Rectal smooth muscle tissue (tissue), 1 donor: ENCODE data around the gene METTL27.
"Not testable (repeated sequence)": the region's sequence is repeated elsewhere in the genome, so short reads cannot be mapped to it uniquely, and the experiment has no call there.

Experiments used
- H3K27ac ChIP-seq: one replicate; pipeline ENCODE4 v1.7.0; 2013; ENCODE audit warnings: low read depth, low read length, inconsistent platforms
- H3K27me3 ChIP-seq: one replicate; pipeline ENCODE4 v1.7.0; 2013; ENCODE audit warnings: low read length; ENCODE audit not compliant: control insufficient read depth, insufficient read depth
- H3K36me3 ChIP-seq: one replicate; pipeline ENCODE4 v1.7.0; 2013; ENCODE audit warnings: low read length; ENCODE audit not compliant: control insufficient read depth, insufficient read depth
- H3K4me1 ChIP-seq: one replicate; pipeline ENCODE4 v1.7.0; 2013; ENCODE audit warnings: low read length; ENCODE audit not compliant: control insufficient read depth, insufficient read depth
- H3K4me3 ChIP-seq: one replicate; pipeline ENCODE4 v1.7.0; 2013; ENCODE audit warnings: low read length
- H3K9ac ChIP-seq: one replicate; pipeline ENCODE4 v1.7.0; 2013; ENCODE audit warnings: low read length

METTL27 gene

DNA sequence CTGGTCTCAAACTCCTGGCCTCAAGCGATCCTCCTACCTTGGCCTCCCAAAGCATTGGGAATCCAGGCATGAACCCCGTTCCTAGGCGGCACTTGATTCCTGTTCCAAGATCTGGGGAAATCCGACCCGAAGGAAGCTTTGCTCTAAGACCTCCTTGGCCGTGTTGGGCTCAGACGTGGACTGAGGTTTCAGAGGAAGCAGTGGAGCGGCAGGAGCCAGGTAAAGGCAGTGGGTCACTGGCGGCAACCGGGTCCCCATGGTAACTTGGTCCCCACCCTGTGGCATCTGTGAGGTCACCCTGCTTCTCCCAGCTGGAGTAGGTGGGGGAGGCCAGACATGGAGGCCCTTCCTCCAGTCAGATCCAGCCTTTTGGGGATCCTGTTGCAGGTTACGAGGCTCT is 18.5 kb upstream of the METTL27 start, which contains the start of gene TMEM270:
Gene TMEM270 (plus strand): TSS at position 301 of the 400 bp plus-strand sequence. CDS start 36 bp downstream, at position 337.
- Histone ChIP-seq H3K27ac (no peak within 1 kb of the TSS), H3K4me3 (no peak within 1 kb of the TSS), H3K27me3 (no peaks in the 10 kb centered on the region), H3K9ac (no peak within 1 kb of the TSS), H3K36me3 (no peaks in the 10 kb centered on the region), H3K4me1 (no peaks in the 10 kb centered on the region)

- Histone ChIP-seq H3K36me3 (no peaks in the 10 kb centered on the region), H3K4me1 (no peaks in the 10 kb centered on the region), H3K4me3 (no peak overlapping the region), H3K27me3 (no peaks in the 10 kb centered on the region), H3K27ac (no peak overlapping the region), H3K9ac (no peak overlapping the region)
Observed at GRCh38 chr7:73858807-73859206, 16.5 kb upstream of the METTL27 start.

DNA sequence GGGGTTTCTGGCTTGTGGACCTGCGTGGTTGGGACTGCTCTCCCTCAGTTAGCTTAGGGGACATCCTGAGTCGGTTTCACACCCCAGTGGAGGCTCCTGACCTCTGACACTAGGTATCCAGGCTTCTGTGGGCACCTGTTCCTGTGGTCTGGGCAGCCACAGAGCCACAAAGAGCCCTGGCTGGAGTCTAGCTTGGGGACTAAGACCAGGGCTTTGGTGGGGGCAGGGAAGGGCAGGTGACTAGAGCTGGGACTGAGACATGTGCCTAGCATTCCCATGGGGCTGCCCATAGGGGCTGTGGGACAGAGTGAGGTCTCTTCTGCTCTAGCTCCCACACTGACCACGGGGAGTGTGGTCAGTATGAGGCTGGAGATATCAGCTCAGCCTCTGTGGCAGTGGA is 14.6 kb upstream of the METTL27 start:
- no peak overlapping the region for H3K4me3 ChIP-seq
- H3K9ac ChIP-seq: no peak overlapping the region
- H3K36me3 ChIP-seq: no peaks in the 10 kb centered on the region
- no peak overlapping the region for H3K27ac ChIP-seq
- no peaks in the 10 kb centered on the region for H3K27me3 ChIP-seq
- no peaks in the 10 kb centered on the region for H3K4me1 ChIP-seq

GRCh38 chr7:73852500-73852899 is 10.2 kb upstream of the METTL27 start:
- H3K9ac ChIP-seq: no peak overlapping the region
- H3K4me1 ChIP-seq: peaks cover 12% of the 10 kb centered on the region
- no peaks in the 10 kb centered on the region for H3K36me3 ChIP-seq
- H3K27me3 ChIP-seq: no peaks in the 10 kb centered on the region
- H3K27ac ChIP-seq: no peak overlapping the region
- H3K4me3 ChIP-seq: no peak overlapping the region

DNA sequence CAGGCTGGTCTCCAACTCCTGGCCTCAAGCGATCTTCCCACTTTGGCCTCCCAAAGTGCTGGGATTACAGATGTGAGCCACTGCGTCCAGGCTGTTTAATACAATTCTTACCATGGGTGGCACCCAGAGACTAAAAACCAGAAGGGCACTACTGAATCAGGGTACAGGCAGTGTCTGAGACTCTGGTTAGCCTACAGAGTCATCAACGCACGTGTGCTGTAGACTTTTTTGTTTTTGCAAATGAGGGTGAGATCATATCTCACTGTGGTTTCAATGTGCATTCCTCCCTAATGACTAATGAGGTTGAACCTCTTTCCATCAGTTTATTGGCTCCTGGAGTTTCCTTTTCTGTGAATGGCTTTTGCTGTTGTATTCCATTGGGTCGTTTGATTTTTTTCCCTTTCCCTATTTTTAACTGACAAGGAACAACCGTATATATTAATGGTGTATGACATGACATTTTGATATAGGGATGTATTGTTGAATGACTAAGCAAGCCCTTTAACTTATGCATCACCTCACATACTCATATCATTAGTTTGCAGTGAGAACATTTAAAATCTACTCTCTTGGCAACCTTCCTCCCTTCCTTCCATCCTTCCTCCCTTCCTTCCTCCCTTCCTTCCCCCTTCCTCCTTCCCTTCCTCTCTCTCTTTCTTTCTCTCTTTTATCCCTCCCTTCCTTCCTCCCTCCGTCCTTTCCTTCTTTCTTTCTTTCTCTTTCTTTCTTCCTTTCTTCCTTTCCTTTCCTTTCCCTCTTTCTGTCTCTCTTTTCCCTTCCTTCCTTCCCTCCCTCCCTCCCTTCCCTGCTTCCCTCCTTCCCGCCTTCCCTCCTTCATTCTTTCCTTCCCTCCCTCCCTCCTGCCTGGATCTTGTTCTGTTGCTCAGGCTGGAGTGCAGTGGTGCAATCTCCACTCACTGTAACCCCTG is 9.4 kb upstream of the METTL27 start:
- H3K27me3 ChIP-seq: no peaks in the 10 kb centered on the region
- H3K36me3 ChIP-seq: no peaks in the 10 kb centered on the region
- H3K4me3 ChIP-seq: no peak overlapping the region
- H3K9ac ChIP-seq: no peak overlapping the region
- peaks cover 12% of the 10 kb centered on the region for H3K4me1 ChIP-seq
- peak overlapping the region; percentile 4 for H3K27ac ChIP-seq

GRCh38 chr7:73850781-73851207 is 8.5 kb upstream of the METTL27 start:
- Histone ChIP-seq H3K27me3 (no peaks in the 10 kb centered on the region), H3K4me3 (no peak overlapping the region), H3K27ac (peak overlapping the region; percentile 4), H3K9ac (no peak overlapping the region), H3K36me3 (no peaks in the 10 kb centered on the region), H3K4me1 (peaks cover 12% of the 10 kb centered on the region)

- Histone ChIP-seq H3K9ac (no peak overlapping the region), H3K4me1 (peaks cover 12% of the 10 kb centered on the region), H3K27me3 (no peaks in the 10 kb centered on the region), H3K36me3 (no peaks in the 10 kb centered on the region), H3K4me3 (no peak overlapping the region), H3K27ac (no peak overlapping the region)
Observed at GRCh38 chr7:73847941-73848723, 5.8 kb upstream of the METTL27 start.

GRCh38 chr7:73845701-73846195 is 3.4 kb upstream of the METTL27 start:
- not testable (repeated sequence) for H3K36me3 ChIP-seq, H3K4me3 ChIP-seq, H3K4me1 ChIP-seq, H3K27me3 ChIP-seq, H3K9ac ChIP-seq
- H3K27ac ChIP-seq: peak overlapping the region; percentile 84

DNA sequence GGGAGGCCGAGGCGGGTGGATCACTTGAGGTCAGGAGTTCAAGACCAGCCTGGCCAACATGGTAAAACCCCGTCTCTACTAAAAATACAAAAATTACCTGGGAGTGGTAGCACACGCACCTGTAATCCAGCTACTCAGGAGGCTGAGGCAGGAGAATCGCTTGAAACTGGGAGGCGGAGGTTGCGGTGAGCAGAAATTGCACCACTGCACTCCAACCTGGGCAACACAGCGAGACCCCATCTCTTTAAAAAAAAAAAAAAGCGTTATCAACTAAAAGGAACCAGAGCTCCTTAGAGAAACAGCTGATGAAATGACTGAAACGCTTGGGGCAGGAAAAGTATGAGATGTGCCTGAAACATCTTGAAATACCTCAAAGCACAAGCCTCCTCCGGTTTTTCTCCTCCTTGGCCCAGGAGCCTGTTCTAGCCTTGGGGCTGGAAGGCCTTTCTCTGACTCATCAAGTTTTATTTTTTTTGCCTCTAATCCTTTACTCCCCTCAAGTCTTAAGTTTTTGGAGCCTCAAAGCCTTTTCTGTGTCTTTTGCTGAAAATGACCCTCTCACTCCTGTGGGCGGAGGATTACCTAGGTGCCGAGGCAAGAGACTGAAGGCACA is 2.6 kb upstream of the METTL27 start:
- H3K36me3 ChIP-seq: no peaks in the 10 kb centered on the region
- H3K4me3 ChIP-seq: no peak overlapping the region
- no peaks in the 10 kb centered on the region for H3K27me3 ChIP-seq
- peak overlapping the region; percentile 84 for H3K27ac ChIP-seq
- peaks cover 6% of the 10 kb centered on the region for H3K4me1 ChIP-seq
- H3K9ac ChIP-seq: no peak overlapping the region

DNA sequence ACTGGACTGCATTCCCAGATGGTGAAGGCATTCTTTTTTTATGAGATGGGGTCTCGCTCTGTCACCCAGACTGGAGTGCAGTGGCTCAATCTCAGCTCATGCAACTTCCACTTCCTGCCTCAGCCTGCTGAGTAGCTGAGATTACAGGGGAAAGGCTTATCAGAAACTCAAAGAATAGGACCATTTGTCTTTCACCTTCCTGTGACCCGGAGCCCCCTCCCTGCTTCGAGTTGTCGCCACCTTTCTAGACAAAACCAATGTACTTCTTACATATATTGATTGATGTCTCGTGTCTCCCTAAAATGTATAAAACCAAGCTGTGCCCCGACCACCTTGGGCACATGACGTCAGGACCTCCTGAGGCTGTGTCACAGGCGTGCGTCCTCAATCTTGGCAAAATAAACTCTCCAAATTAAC is 1.8 kb upstream of the METTL27 start:
- Histone ChIP-seq H3K36me3 (no peaks in the 10 kb centered on the region), H3K4me1 (peaks cover 2% of the 10 kb centered on the region), H3K4me3 (no peak overlapping the region), H3K9ac (no peak overlapping the region), H3K27ac (no peak overlapping the region), H3K27me3 (no peaks in the 10 kb centered on the region)

DNA sequence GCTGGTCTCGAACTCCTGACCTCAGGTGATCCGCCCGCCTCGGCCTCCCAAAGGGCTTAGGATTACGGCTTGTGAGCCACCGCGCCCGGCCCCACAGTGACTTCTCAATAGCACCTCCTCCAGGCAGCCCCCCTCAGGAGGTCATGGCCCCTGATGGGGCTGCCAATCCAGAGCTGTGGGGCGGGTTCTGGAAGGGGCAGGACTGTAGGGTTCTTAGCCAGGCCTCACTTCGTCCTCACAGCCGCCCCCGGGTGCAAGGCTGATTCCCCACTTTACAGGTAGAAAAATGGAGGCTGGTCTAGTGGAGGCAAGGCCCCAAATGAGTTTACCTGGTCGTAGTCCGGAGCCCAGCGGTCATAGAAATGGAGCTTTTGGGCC is 638 bp downstream of the METTL27 start:
- Histone ChIP-seq H3K27me3 (no peaks in the 10 kb centered on the region), H3K27ac (peak overlapping the region; percentile 79), H3K9ac (peak overlapping the region; percentile 56)

GRCh38 chr7:73840715-73841379 is 1.5 kb downstream of the METTL27 start:
- no peak overlapping the region for H3K27ac ChIP-seq
- H3K4me3 ChIP-seq: no peak overlapping the region
- no peaks in the 10 kb centered on the region for H3K4me1 ChIP-seq
- H3K9ac ChIP-seq: no peak overlapping the region
- no peaks in the 10 kb centered on the region for H3K36me3 ChIP-seq
- no peaks in the 10 kb centered on the region for H3K27me3 ChIP-seq

More for the DNA sequence above, 638 bp downstream of the METTL27 start:
- H3K4me3 ChIP-seq: peak overlapping the region; percentile 80
- no peaks in the 10 kb centered on the region for H3K4me1 ChIP-seq
- H3K36me3 ChIP-seq: no peaks in the 10 kb centered on the region
